ENCODE results near the gene ETV4.

- TF ChIP-seq POLR2AphosphoS5 (IDR thresholded peaks at IDR 0.05; ENCODE audit: borderline replicate concordance, low read depth, low read length) (no peak), EZH2 (IDR thresholded peaks at IDR 0.05) (no peak)
These were observed 32.2 kb upstream of the ETV4 start for GRCh38 chr17:43578404-43578698.
